Liver (tissue), 9 donors: ENCODE results near the gene TBC1D14. TPM values are rescaled to one million over a fixed set of nuclear protein-coding genes. Genes with fewer than 3 reads are reported as not detected.
A peak's percentile ranks its signal among the peaks of the same experiment; 100 is the strongest.

Source experiments
- DNase-seq: peaks from one replicate; pipeline ENCODE4 v3.0.0-alpha.2; 2017; ENCODE audit warnings: low spot score
- H3K27ac ChIP-seq, 2 donors: one replicate each; pipeline ENCODE4 v1.7.0; 2013; ENCODE audit warnings: inconsistent platforms in 2 of 2, low read length in 2 of 2, control low read depth in 1 of 2, low read depth in 1 of 2, mild to moderate bottlenecking in 1 of 2
- H3K27me3 ChIP-seq, 4 donors: one replicate each; pipeline versions ENCODE4 v1.6.1 to v1.7.0; 2013; ENCODE audit warnings: low read length in 3 of 4, inconsistent platforms in 1 of 4, mild to moderate bottlenecking in 1 of 4, moderate library complexity in 1 of 4; ENCODE audit not compliant: control insufficient read depth in 4 of 4, insufficient read depth in 4 of 4
- H3K36me3 ChIP-seq, 4 donors: one replicate each; pipeline versions ENCODE4 v1.6.1 to v1.7.0; 2013; ENCODE audit warnings: low read length in 3 of 4, mild to moderate bottlenecking in 3 of 4, low read depth in 1 of 4, moderate library complexity in 1 of 4; ENCODE audit not compliant: control insufficient read depth in 4 of 4, insufficient read depth in 3 of 4
- H3K4me1 ChIP-seq, 4 donors: one replicate each; pipeline versions ENCODE4 v1.6.1 to v1.7.0; 2013; ENCODE audit warnings: low read length in 3 of 4, mild to moderate bottlenecking in 3 of 4, moderate library complexity in 1 of 4; ENCODE audit not compliant: control insufficient read depth in 4 of 4, insufficient read depth in 4 of 4
- H3K4me3 ChIP-seq, 3 donors: one replicate each; pipeline versions ENCODE4 v1.6.1 to v1.7.0; 2013; ENCODE audit warnings: low read length in 3 of 3, control low read depth in 1 of 3, low read depth in 1 of 3, mild to moderate bottlenecking in 1 of 3
- H3K9ac ChIP-seq, 2 donors: one replicate each; pipeline ENCODE4 v1.7.0; 2013; ENCODE audit warnings: low read length in 2 of 2, mild to moderate bottlenecking in 2 of 2, moderate library complexity in 2 of 2, control low read depth in 1 of 2, low read depth in 1 of 2
- H3K9me3 ChIP-seq, 4 donors: one replicate each; pipeline versions ENCODE4 v1.6.1 to v1.7.0; 2013; ENCODE audit warnings: low read length in 3 of 4; ENCODE audit not compliant: control insufficient read depth in 4 of 4
- ATF3 ChIP-seq: IDR thresholded peaks from 2 replicates; pipeline ENCODE4 v1.6.1; 2016; ENCODE audit warnings: antibody characterized with exemption
- CTCF ChIP-seq: fragments of 150-350 bp; IDR thresholded peaks from 2 replicates; pipeline ENCODE4 v1.5.1; 2017; ENCODE audit warnings: improper control_type of control experiment, low read depth, low read length; ENCODE audit not compliant: missing input control
- EGR1 ChIP-seq, 2 donors: IDR thresholded peaks; 2 replicates each; pipeline ENCODE4 v1.6.1; 2016 to 2018; ENCODE audit warnings: antibody characterized with exemption in 2 of 2, low read depth in 2 of 2
- FOXA1 ChIP-seq: IDR thresholded peaks from 2 replicates; pipeline ENCODE4 v1.6.1; 2016; ENCODE audit warnings: antibody characterized with exemption
- FOXA2 ChIP-seq: IDR thresholded peaks from 2 replicates; pipeline ENCODE4 v1.6.1; 2016; ENCODE audit warnings: antibody characterized with exemption
- GABPA ChIP-seq, 2 donors: IDR thresholded peaks in 1 of 2; conservative IDR thresholded peaks in 1 of 2; 2 replicates each; pipeline ENCODE4 v1.6.1; 2016; ENCODE audit warnings: antibody characterized with exemption in 2 of 2, mild to moderate bottlenecking in 1 of 2, moderate library complexity in 1 of 2
- HNF4A ChIP-seq, 2 donors: conservative IDR thresholded peaks; 2 replicates each; pipeline ENCODE4 v1.6.1; 2016; ENCODE audit warnings: antibody characterized with exemption in 2 of 2, mild to moderate bottlenecking in 2 of 2
- HNF4G ChIP-seq: IDR thresholded peaks from 2 replicates; pipeline ENCODE4 v1.6.1; 2016; ENCODE audit warnings: antibody characterized with exemption
- JUND ChIP-seq, 2 donors: IDR thresholded peaks; 2 replicates each; pipeline ENCODE4 v1.6.1; 2016; ENCODE audit warnings: antibody characterized with exemption in 2 of 2
- NR2F2 ChIP-seq: IDR thresholded peaks from 2 replicates; pipeline ENCODE4 v1.6.1; 2016; ENCODE audit warnings: antibody characterized with exemption
- RAD21 ChIP-seq, 2 donors: IDR thresholded peaks; 2 replicates each; pipeline ENCODE4 v1.6.1; 2016; ENCODE audit warnings: antibody characterized with exemption in 2 of 2, mild to moderate bottlenecking in 2 of 2
- REST ChIP-seq: IDR thresholded peaks from 2 replicates; pipeline ENCODE4 v1.6.1; 2016; ENCODE audit warnings: antibody characterized with exemption, mild to moderate bottlenecking
- RXRA ChIP-seq, 2 donors: IDR thresholded peaks; 2 replicates each; pipeline ENCODE4 v1.6.1; 2017 to 2018; ENCODE audit warnings: antibody characterized with exemption in 2 of 2, mild to moderate bottlenecking in 1 of 2
- TAF1 ChIP-seq: conservative IDR thresholded peaks from 2 replicates; pipeline ENCODE4 v1.6.1; 2016; ENCODE audit warnings: antibody characterized with exemption, mild to moderate bottlenecking
- YY1 ChIP-seq: IDR thresholded peaks from 2 replicates; pipeline ENCODE4 v1.6.1; 2016; ENCODE audit warnings: antibody characterized with exemption, mild to moderate bottlenecking
- ZBTB33 ChIP-seq: IDR thresholded peaks from 2 replicates; pipeline ENCODE4 v1.6.1; 2016; ENCODE audit warnings: antibody characterized with exemption
- WGBS: extraction: QIAGEN DNeasy Blood & Tissue Kit; methylation state at CpG from one replicate; pipeline ENCODE4 v1.1.7; 2013; 5-methylcytosine and 5-hydroxymethylcytosine counted together
- polyA plus RNA-seq, 2 donors: library from polyadenylated mRNA; stranded (reverse) in 1 of 2; unstranded in 1 of 2; fragments of 200-250 nt in 1 of 2; fragments of >200 nt in 1 of 2; fragmentation: Nextera tagmentation in 1 of 2; extraction: Ambion mirVana in 1 of 2; gene quantifications; one replicate each; pipeline versions ENCODE4 v1.2.1 to v1.2.3, GENCODE V29; 2013 to 2015
- total RNA-seq, 2 donors: library from RNA; depleted of rRNA; stranded (reverse); fragments of >200 nt; gene quantifications; one replicate each; pipeline ENCODE4 v1.2.3, GENCODE V29; 2014
- donor health status: healthy.
- donor health status: healthy.
- donor health status: healthy.
- donor health status: healthy.
- donor health status: healthy.

Gene TBC1D14
- total and polyA plus RNA-seq, 4 donors = 10.0 to 45.2 (median 22.7) TPM

- DNase-seq = no peak
- WGBS = 40% methylated on average over 36 of the region's 36 CpGs
- H3K9ac ChIP-seq = no peak overlapping the region
- H3K4me3 ChIP-seq = no peak overlapping the region
- H3K27me3 ChIP-seq = no peaks in the 10 kb centered on the region
- no peak for TF ChIP-seq ATF3
- no peak for TF ChIP-seq FOXA1
- TF ChIP-seq EGR1 (IDR thresholded peaks at IDR 0.05; ENCODE audit: low read depth in 2 of 2) = peak in 1 of 2 donors; percentile 70
- no peak for TF ChIP-seq ZBTB33
- no peak for TF ChIP-seq HNF4A (conservative IDR thresholded peaks at IDR 0.05)
- TF ChIP-seq JUND (IDR thresholded peaks at IDR 0.05) = no peak
- TF ChIP-seq RXRA (IDR thresholded peaks at IDR 0.05) = peak in 1 of 2 donors; percentile 52
- no peak for TF ChIP-seq NR2F2
- TF ChIP-seq GABPA (IDR thresholded peaks at IDR 0.05 in 1 of 2, conservative IDR thresholded peaks at IDR 0.05 in 1 of 2) = no peak
- TF ChIP-seq YY1 = no peak
- TF ChIP-seq TAF1 = no peak
- peak; percentile 32 for TF ChIP-seq REST
- TF ChIP-seq HNF4G = no peak
- TF ChIP-seq RAD21 (IDR thresholded peaks at IDR 0.05) = no peak
- peak overlapping the region; percentile 53 to 70 for H3K27ac ChIP-seq
- H3K9me3 ChIP-seq = no peaks in the 10 kb centered on the region
- peaks cover 20 to 47% (median 38%) of the 10 kb centered on the region in 4 donors for H3K4me1 ChIP-seq
- peaks cover 5 to 19% (median 8%) of the 10 kb centered on the region in 4 donors for H3K36me3 ChIP-seq
Measured at GRCh38 chr4:7050481-7051143, 141.0 kb downstream of the TBC1D14 start.

GRCh38 chr4:7051144-7051495 is 141.5 kb downstream of the TBC1D14 start:
- Histone ChIP-seq H3K4me3 (no peak overlapping the region), H3K36me3 (peaks cover 5 to 24% (median 12%) of the 10 kb centered on the region in 4 donors), H3K9ac (no peak overlapping the region), H3K27me3 (no peaks in the 10 kb centered on the region), H3K27ac (peak overlapping the region; percentile 53 to 70), H3K4me1 (peaks cover 15 to 42% (median 32%) of the 10 kb centered on the region in 4 donors), H3K9me3 (no peaks in the 10 kb centered on the region)
- 57% methylated on average over 12 of the region's 12 CpGs for WGBS
- no peak for DNase-seq
- no peak for TF ChIP-seq EGR1 (IDR thresholded peaks at IDR 0.05; ENCODE audit: low read depth in 2 of 2)
- no peak for TF ChIP-seq TAF1
- no peak for TF ChIP-seq ATF3
- TF ChIP-seq RXRA (IDR thresholded peaks at IDR 0.05) = no peak
- no peak for TF ChIP-seq GABPA (IDR thresholded peaks at IDR 0.05 in 1 of 2, conservative IDR thresholded peaks at IDR 0.05 in 1 of 2)
- TF ChIP-seq CTCF = no peak
- no peak for TF ChIP-seq REST
- no peak for TF ChIP-seq RAD21 (IDR thresholded peaks at IDR 0.05)
- no peak for TF ChIP-seq FOXA1
- TF ChIP-seq NR2F2 = no peak
- no peak for TF ChIP-seq HNF4A (conservative IDR thresholded peaks at IDR 0.05)
- TF ChIP-seq FOXA2 = no peak
- no peak for TF ChIP-seq ZBTB33
